Right atrium auricular region (tissue), 2 donors: ENCODE data around the gene MAPKAPK2. TPM values are rescaled to one million over a fixed set of nuclear protein-coding genes. Genes with fewer than 3 reads are reported as not detected.

Experiments used
- DNase-seq: peaks from one replicate; pipeline ENCODE4 v3.0.0-alpha.2; 2019; ENCODE audit warnings: low spot score
- H3K27ac ChIP-seq, 2 donors: fragments of 200-600 bp; sonication (generic); 1 replicate in 1 of 2; 2 replicates in 1 of 2; pipeline ENCODE4 v1.5.1; 2016 to 2019
- H3K27me3 ChIP-seq, 2 donors: fragments of 200-600 bp; sonication (generic); one replicate each; pipeline versions ENCODE4 v1.5.1 to v1.6.0; 2017 to 2019
- H3K36me3 ChIP-seq: fragments of 200-600 bp; sonication (generic); one replicate; pipeline ENCODE4 v1.5.1; 2016
- H3K4me1 ChIP-seq, 2 donors: fragments of 200-600 bp; sonication (generic); one replicate each; pipeline versions ENCODE4 v1.5.1 to v1.6.0; 2017 to 2019
- H3K4me3 ChIP-seq, 2 donors: fragments of 200-600 bp; sonication (generic); 1 replicate in 1 of 2; 2 replicates in 1 of 2; pipeline ENCODE4 v1.5.1; 2017 to 2019; ENCODE audit warnings: mild to moderate bottlenecking in 1 of 2, moderate library complexity in 1 of 2
- H3K9me3 ChIP-seq, 2 donors: fragments of 200-600 bp; sonication (generic); one replicate each; pipeline ENCODE4 v1.5.1; 2019
- CTCF ChIP-seq, 2 donors: fragments of 200-600 bp; sonication (generic); IDR thresholded peaks; one replicate each; pipeline ENCODE4 v1.5.1; 2019; ENCODE audit warnings: antibody characterized with exemption in 2 of 2
- total RNA-seq, 2 donors: library from RNA; depleted of rRNA; stranded (reverse); fragments of >200 nt; gene quantifications; one replicate each; pipeline ENCODE4 v1.1.0, GENCODE V29; 2016

MAPKAPK2 gene
- total RNA-seq, 2 donors from 2014 or later: 136 to 158 TPM

GRCh38 chr1:206744683-206745082, 60.0 kb downstream of the MAPKAPK2 start:
- no peaks in the 10 kb centered on the region for H3K4me1 ChIP-seq
- no peaks in the 10 kb centered on the region for H3K36me3 ChIP-seq
- H3K9me3 ChIP-seq: no peaks in the 10 kb centered on the region
- H3K4me3 ChIP-seq: no peak overlapping the region
- H3K27ac ChIP-seq: no peak overlapping the region
- H3K27me3 ChIP-seq: no peaks in the 10 kb centered on the region
- no peak for DNase-seq
- TF ChIP-seq CTCF (IDR thresholded peaks at IDR 0.05): no peak

- Histone ChIP-seq H3K4me3 (no peak overlapping the region), H3K27ac (no peak overlapping the region), H3K4me1 (no peaks in the 10 kb centered on the region), H3K36me3 (no peaks in the 10 kb centered on the region), H3K27me3 (no peaks in the 10 kb centered on the region), H3K9me3 (no peaks in the 10 kb centered on the region)
- no peak for TF ChIP-seq CTCF (IDR thresholded peaks at IDR 0.05)
- DNase-seq: no peak
These were observed 60.6 kb downstream of the MAPKAPK2 start for GRCh38 chr1:206745301-206745700.

DNA sequence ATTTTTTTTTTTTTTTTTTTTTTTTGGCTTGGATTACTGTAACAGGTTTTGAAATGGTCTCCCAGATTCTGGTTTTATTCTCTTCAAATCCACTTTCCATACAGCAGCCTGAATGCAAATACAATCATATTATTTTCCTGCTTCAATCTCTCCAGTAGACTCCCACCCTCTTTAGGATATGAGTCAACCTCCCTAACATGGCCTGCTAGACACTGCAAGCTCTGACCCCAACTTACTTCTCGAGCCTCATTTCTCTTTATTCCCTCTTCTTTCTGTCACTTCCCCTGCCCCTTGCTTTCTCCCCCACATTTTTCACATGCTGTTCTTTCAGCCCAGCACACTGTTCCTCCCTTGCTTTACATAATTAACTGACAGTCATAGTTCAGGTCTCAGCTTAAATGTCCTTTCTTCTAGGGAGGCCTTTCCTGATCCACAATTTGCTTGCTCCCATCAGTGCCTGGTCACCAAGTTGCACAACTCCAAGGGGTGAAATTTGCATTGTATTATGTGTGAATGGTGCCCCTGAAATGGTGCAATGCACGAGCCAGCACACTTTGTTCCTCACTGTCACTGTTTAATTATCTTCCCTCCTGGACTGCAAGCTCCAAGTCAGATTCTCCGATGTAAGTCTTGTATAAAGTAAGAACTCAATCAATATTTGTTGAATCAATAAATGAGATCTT, 63.8 kb downstream of the MAPKAPK2 start:
- DNase-seq: no peak

GRCh38 chr1:206751891-206752290, 67.2 kb downstream of the MAPKAPK2 start:
- no peaks in the 10 kb centered on the region for H3K4me1 ChIP-seq
- no peak for TF ChIP-seq CTCF (IDR thresholded peaks at IDR 0.05)
- H3K9me3 ChIP-seq: no peaks in the 10 kb centered on the region
- no peak for DNase-seq
- H3K4me3 ChIP-seq: no peak overlapping the region
- H3K27ac ChIP-seq: no peak overlapping the region
- H3K36me3 ChIP-seq: no peaks in the 10 kb centered on the region
- no peaks in the 10 kb centered on the region for H3K27me3 ChIP-seq

More for the DNA sequence above, 63.8 kb downstream of the MAPKAPK2 start:
- no peaks in the 10 kb centered on the region for H3K36me3 ChIP-seq
- H3K27ac ChIP-seq: no peak overlapping the region
- H3K9me3 ChIP-seq: no peaks in the 10 kb centered on the region
- no peak for TF ChIP-seq CTCF (IDR thresholded peaks at IDR 0.05)
- H3K4me3 ChIP-seq: no peak overlapping the region
- H3K27me3 ChIP-seq: no peaks in the 10 kb centered on the region
- H3K4me1 ChIP-seq: no peaks in the 10 kb centered on the region

DNA sequence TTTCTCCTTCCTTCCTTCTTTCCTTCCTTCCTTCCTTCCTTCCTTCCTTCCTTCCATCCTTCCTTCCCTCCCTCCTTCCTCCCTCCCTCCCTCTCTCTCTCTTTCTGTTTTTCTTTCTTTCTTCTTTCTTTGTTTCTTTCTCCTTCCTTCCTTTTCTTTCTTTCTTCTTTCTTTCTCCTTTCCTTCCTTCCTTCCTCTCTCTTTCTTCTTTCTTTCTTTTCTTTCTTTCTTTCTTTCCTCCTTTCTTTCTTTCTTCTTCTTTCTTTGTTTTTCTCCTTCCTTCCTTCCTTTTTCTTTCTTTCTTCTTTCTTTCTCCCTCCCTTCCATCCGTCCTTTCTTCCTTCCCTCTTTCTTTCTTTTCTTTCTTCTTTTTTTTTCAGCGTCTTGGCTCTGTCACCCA, 67.8 kb downstream of the MAPKAPK2 start:
- Histone ChIP-seq H3K27ac (no peak overlapping the region), H3K9me3 (no peaks in the 10 kb centered on the region), H3K27me3 (no peaks in the 10 kb centered on the region), H3K36me3 (no peaks in the 10 kb centered on the region), H3K4me1 (no peaks in the 10 kb centered on the region), H3K4me3 (no peak overlapping the region)
- DNase-seq: no peak
- TF ChIP-seq CTCF (IDR thresholded peaks at IDR 0.05): no peak

DNA sequence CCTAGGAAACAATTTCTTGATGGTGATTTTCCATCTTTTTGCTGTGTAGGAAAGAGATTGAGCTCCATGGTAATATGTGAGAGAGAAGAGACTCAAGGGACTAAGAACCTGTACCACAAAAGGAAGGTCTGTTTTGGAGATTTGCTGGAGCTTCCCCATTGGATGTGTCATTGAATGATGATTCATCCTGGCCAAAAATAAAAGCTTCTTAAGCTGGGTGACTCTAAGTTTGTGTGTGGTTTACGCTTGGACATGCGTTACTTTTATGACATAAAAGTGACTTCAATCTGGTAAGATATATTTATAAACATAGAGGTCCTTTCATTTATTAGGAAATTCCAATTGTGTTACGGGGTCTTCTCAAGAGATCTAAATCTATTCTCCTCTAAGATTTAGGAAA, 68.4 kb downstream of the MAPKAPK2 start:
- no peak overlapping the region for H3K27ac ChIP-seq
- no peaks in the 10 kb centered on the region for H3K36me3 ChIP-seq
- no peak for TF ChIP-seq CTCF (IDR thresholded peaks at IDR 0.05)
- H3K9me3 ChIP-seq: no peaks in the 10 kb centered on the region
- no peaks in the 10 kb centered on the region for H3K4me1 ChIP-seq
- DNase-seq: no peak
- H3K27me3 ChIP-seq: no peaks in the 10 kb centered on the region
- no peak overlapping the region for H3K4me3 ChIP-seq
